IMR-90 (cell line): ENCODE measurements around the gene ASF1B.

Experiments
- CHD1 ChIP-seq: IDR thresholded peaks from 2 replicates; pipeline ENCODE4 v1.6.1; 2012; ENCODE audit warnings: low read depth, low read length, improper control_type of control experiment
- CTCF ChIP-seq: conservative IDR thresholded peaks from 2 replicates; pipeline ENCODE4 v1.5.1; 2012; ENCODE audit warnings: mild to moderate bottlenecking, low read depth, low read length, improper control_type of control experiment
- FOS ChIP-seq: fragments of 150-350 bp; IDR thresholded peaks from 2 replicates; pipeline ENCODE4 v1.6.1; 2016; ENCODE audit warnings: low read depth, low read length
- MXI1 ChIP-seq: IDR thresholded peaks from 2 replicates; pipeline ENCODE4 v1.6.1; 2012; ENCODE audit warnings: low read depth, mild to moderate bottlenecking, low read length, moderate library complexity, borderline replicate concordance
- RAD21 ChIP-seq: IDR thresholded peaks from 2 replicates; pipeline ENCODE4 v1.6.1; 2012; ENCODE audit warnings: low read length, improper control_type of control experiment
- RCOR1 ChIP-seq: IDR thresholded peaks from 2 replicates; pipeline ENCODE4 v1.6.1; 2012; ENCODE audit warnings: mild to moderate bottlenecking, low read length, improper control_type of control experiment; ENCODE audit not compliant: insufficient replicate concordance
- RFX5 ChIP-seq: IDR thresholded peaks from 2 replicates; pipeline ENCODE4 v1.8.0; 2012; ENCODE audit warnings: low read depth, mild to moderate bottlenecking, low read length, moderate library complexity

DNA sequence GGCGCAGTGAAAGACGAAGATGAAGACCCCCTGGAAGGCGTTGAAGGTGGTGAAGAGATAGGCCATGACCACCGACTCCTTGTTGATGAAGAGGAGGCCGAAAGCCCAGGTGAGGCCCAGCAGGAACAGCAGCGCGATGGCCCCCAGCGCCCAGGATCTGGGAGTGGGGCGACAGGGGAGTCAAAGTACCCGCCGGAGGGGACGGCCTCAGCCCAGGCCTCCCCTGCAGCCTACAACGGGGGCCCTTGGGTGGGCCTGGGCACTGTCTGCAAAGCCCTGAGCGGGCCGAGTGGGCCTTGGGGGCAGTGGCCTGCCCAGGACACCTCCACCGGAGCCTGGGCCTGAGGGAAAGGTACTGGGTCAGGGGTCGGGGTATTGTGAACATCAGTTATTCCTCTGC lies 19.0 kb upstream of the ASF1B start:
- no peak for TF ChIP-seq CTCF
- no peak for TF ChIP-seq MXI1
- TF ChIP-seq CHD1, result no peak
- no peak for TF ChIP-seq RCOR1
- no peak for TF ChIP-seq FOS
- TF ChIP-seq RFX5, result no peak
- no peak for TF ChIP-seq RAD21
